Esophagus (tissue), 2 donors: Measurements from ENCODE around the gene THSD4. TPM values are rescaled to one million over a fixed set of nuclear protein-coding genes. Genes with fewer than 3 reads are reported as not detected.

Experiments used
- H3K27ac ChIP-seq, 2 donors: one replicate each; pipeline ENCODE4 v1.5.1; 2013; ENCODE audit warnings: low read depth in 2 of 2, mild to moderate bottlenecking in 2 of 2, inconsistent platforms in 1 of 2, low read length in 1 of 2, moderate library complexity in 1 of 2
- H3K27me3 ChIP-seq, 2 donors: one replicate each; pipeline ENCODE4 v1.6.1; 2013; ENCODE audit warnings: low read length in 2 of 2, control low read depth in 1 of 2, mild to moderate bottlenecking in 1 of 2; ENCODE audit not compliant: insufficient read depth in 2 of 2, control insufficient read depth in 1 of 2
- H3K36me3 ChIP-seq, 2 donors: one replicate each; pipeline ENCODE4 v1.6.1; 2013; ENCODE audit warnings: low read length in 1 of 2; ENCODE audit not compliant: control insufficient read depth in 2 of 2, insufficient read depth in 2 of 2
- H3K4me1 ChIP-seq, 2 donors: one replicate each; pipeline ENCODE4 v1.6.1; 2013; ENCODE audit warnings: low read length in 1 of 2; ENCODE audit not compliant: control insufficient read depth in 2 of 2, insufficient read depth in 2 of 2
- H3K4me3 ChIP-seq, 2 donors: one replicate each; pipeline ENCODE4 v1.5.1; 2013; ENCODE audit warnings: low read length in 2 of 2, mild to moderate bottlenecking in 2 of 2, low read depth in 1 of 2, moderate library complexity in 1 of 2
- H3K9me3 ChIP-seq, 2 donors: one replicate each; pipeline ENCODE4 v1.6.1; 2013; ENCODE audit warnings: mild to moderate bottlenecking in 2 of 2, low read depth in 1 of 2, low read length in 1 of 2, moderate library complexity in 1 of 2; ENCODE audit not compliant: control insufficient read depth in 2 of 2, insufficient read depth in 1 of 2
- WGBS, 2 donors: extraction: QIAGEN DNeasy Blood & Tissue Kit; methylation state at CpG; one replicate each; pipeline ENCODE4 v1.1.7; 2013; 5-methylcytosine and 5-hydroxymethylcytosine counted together
- polyA plus RNA-seq, 2 donors: library from polyadenylated mRNA; stranded (reverse); fragments of 200-250 nt; gene quantifications; one replicate each; pipeline ENCODE4 v1.2.3, GENCODE V29; 2013
- donor health status: healthy with polysubstance abuse.
- donor health status: Bipolar disorder and iron deficiency.

Gene THSD4
- polyA plus RNA-seq, 2 donors = 34.1 to 49.7 TPM

GRCh38 chr15:71749500-71749899 lies 634.2 kb downstream of the THSD4 start:
- Histone ChIP-seq H3K9me3 (no peaks in the 10 kb centered on the region), H3K36me3 (peaks cover 3 to 23% of the 10 kb centered on the region in 2 donors), H3K4me1 (peaks cover 0 to 5% of the 10 kb centered on the region in 2 donors), H3K4me3 (no peak overlapping the region), H3K27me3 (no peaks in the 10 kb centered on the region), H3K27ac (no peak overlapping the region)
- 91 to 95% methylated on average over 14 of the region's 14 CpGs for WGBS, 2 donors

- H3K27ac ChIP-seq = no peak overlapping the region
- peaks cover 6 to 21% of the 10 kb centered on the region in 2 donors for H3K36me3 ChIP-seq
- WGBS, 2 donors = 63 to 69% methylated on average over 4 of the region's 4 CpGs
- H3K27me3 ChIP-seq = no peaks in the 10 kb centered on the region
- H3K9me3 ChIP-seq = no peaks in the 10 kb centered on the region
- no peak overlapping the region for H3K4me3 ChIP-seq
- peaks cover 0 to 2% of the 10 kb centered on the region in 2 donors for H3K4me1 ChIP-seq
Observed at GRCh38 chr15:71752128-71752527, 636.9 kb downstream of the THSD4 start.

- Histone ChIP-seq H3K4me1 (peaks cover 0 to 2% of the 10 kb centered on the region in 2 donors), H3K27me3 (no peaks in the 10 kb centered on the region), H3K9me3 (peaks cover 0 to 1% of the 10 kb centered on the region in 2 donors), H3K27ac (no peak overlapping the region), H3K36me3 (peaks cover 6 to 23% of the 10 kb centered on the region in 2 donors), H3K4me3 (no peak overlapping the region)
- 53 to 65% methylated on average over 11 of the region's 11 CpGs for WGBS, 2 donors
Observed at GRCh38 chr15:71752604-71753289, 637.5 kb downstream of the THSD4 start.

- peaks cover 6 to 21% of the 10 kb centered on the region in 2 donors for H3K36me3 ChIP-seq
- WGBS, 2 donors = 79 to 94% methylated on average over 1 of the region's 1 CpG
- H3K27me3 ChIP-seq = no peaks in the 10 kb centered on the region
- H3K9me3 ChIP-seq = peaks cover 0 to 2% of the 10 kb centered on the region in 2 donors
- H3K27ac ChIP-seq = no peak overlapping the region
- H3K4me1 ChIP-seq = no peaks in the 10 kb centered on the region
- no peak overlapping the region for H3K4me3 ChIP-seq
Observed at GRCh38 chr15:71753346-71753745, 638.1 kb downstream of the THSD4 start.

- H3K27me3 ChIP-seq = no peaks in the 10 kb centered on the region
- H3K27ac ChIP-seq = no peak overlapping the region
- H3K4me3 ChIP-seq = no peak overlapping the region
- H3K9me3 ChIP-seq = peaks cover 0 to 2% of the 10 kb centered on the region in 2 donors
- no peaks in the 10 kb centered on the region for H3K4me1 ChIP-seq
- H3K36me3 ChIP-seq = peaks cover 6 to 17% of the 10 kb centered on the region in 2 donors
Observed at GRCh38 chr15:71754660-71755059, 639.4 kb downstream of the THSD4 start.

GRCh38 chr15:71755092-71755970 lies 640.1 kb downstream of the THSD4 start:
- H3K4me3 ChIP-seq = no peak overlapping the region
- no peaks in the 10 kb centered on the region for H3K4me1 ChIP-seq
- WGBS, 2 donors = 72 to 80% methylated on average over 4 of the region's 4 CpGs
- peaks cover 6 to 19% of the 10 kb centered on the region in 2 donors for H3K36me3 ChIP-seq
- H3K27ac ChIP-seq = no peak overlapping the region
- H3K27me3 ChIP-seq = no peaks in the 10 kb centered on the region
- H3K9me3 ChIP-seq = peaks cover 2 to 3% of the 10 kb centered on the region in 2 donors

- Histone ChIP-seq H3K36me3 (peaks cover 3 to 16% of the 10 kb centered on the region in 2 donors), H3K4me1 (no peaks in the 10 kb centered on the region), H3K27me3 (no peaks in the 10 kb centered on the region), H3K4me3 (no peak overlapping the region), H3K9me3 (peaks cover 2 to 3% of the 10 kb centered on the region in 2 donors), H3K27ac (no peak overlapping the region)
- WGBS, 2 donors = 87 to 89% methylated on average over 8 of the region's 8 CpGs
Observed at GRCh38 chr15:71756599-71757352, 641.5 kb downstream of the THSD4 start.

- H3K36me3 ChIP-seq = peaks cover 3 to 17% of the 10 kb centered on the region in 2 donors
- no peak overlapping the region for H3K27ac ChIP-seq
- no peak overlapping the region for H3K4me3 ChIP-seq
- WGBS, 2 donors = 83 to 86% methylated on average over 13 of the region's 13 CpGs
- H3K4me1 ChIP-seq = no peaks in the 10 kb centered on the region
- peaks cover 2 to 3% of the 10 kb centered on the region in 2 donors for H3K9me3 ChIP-seq
- H3K27me3 ChIP-seq = no peaks in the 10 kb centered on the region
Observed at GRCh38 chr15:71757741-71758530, 642.7 kb downstream of the THSD4 start.

GRCh38 chr15:71758711-71759110 lies 643.4 kb downstream of the THSD4 start:
- WGBS, 2 donors = 80 to 96% methylated on average over 2 of the region's 2 CpGs
- H3K36me3 ChIP-seq = peaks cover 3 to 13% of the 10 kb centered on the region in 2 donors
- H3K27ac ChIP-seq = no peak overlapping the region
- H3K4me1 ChIP-seq = no peaks in the 10 kb centered on the region
- peaks cover 2 to 3% of the 10 kb centered on the region in 2 donors for H3K9me3 ChIP-seq
- H3K4me3 ChIP-seq = no peak overlapping the region
- no peaks in the 10 kb centered on the region for H3K27me3 ChIP-seq
